Upper lobe of left lung (tissue), 6 donors: ENCODE data around the gene GSTO1. TPM values are rescaled to one million over a fixed set of nuclear protein-coding genes. Genes with fewer than 3 reads are reported as not detected.

Experiments used
- ATAC-seq, 2 donors: fragments of 200-7000 bp; cut with Tn5 transposase; one replicate each; pipeline ENCODE4 v1.9.1; 2022; ENCODE audit warnings: mild to moderate bottlenecking in 2 of 2, moderate library complexity in 2 of 2; ENCODE audit not compliant: low FRiP score in 2 of 2
- DNase-seq, 2 donors: peaks; one replicate each; pipeline ENCODE4 v3.0.0-alpha.2; 2019 to 2020
- H3K27ac ChIP-seq, 4 donors: fragments of 200-600 bp; sonication (generic); one replicate each; pipeline ENCODE4 v1.5.1; 2016 to 2019
- H3K27me3 ChIP-seq, 4 donors: fragments of 200-600 bp; sonication (generic); one replicate each; pipeline ENCODE4 v1.5.1; 2017 to 2019
- H3K36me3 ChIP-seq, 4 donors: fragments of 200-600 bp; sonication (generic); one replicate each; pipeline ENCODE4 v1.5.1; 2016 to 2019
- H3K4me1 ChIP-seq, 4 donors: fragments of 200-600 bp; sonication (generic); one replicate each; pipeline ENCODE4 v1.5.1; 2018 to 2019
- H3K4me3 ChIP-seq, 4 donors: fragments of 200-600 bp; sonication (generic); one replicate each; pipeline ENCODE4 v1.5.1; 2017 to 2019; ENCODE audit warnings: mild to moderate bottlenecking in 2 of 4, moderate library complexity in 1 of 4
- H3K9me3 ChIP-seq, 4 donors: fragments of 200-600 bp; sonication (generic); one replicate each; pipeline ENCODE4 v1.5.1; 2018 to 2019
- CTCF ChIP-seq, 6 experiments: fragments of 450-650 bp in 4 of 6; fragments of 200-600 bp in 2 of 6; sonication (generic) in 2 of 6; IDR thresholded peaks; one replicate each; pipeline ENCODE4 v1.5.1; 2016 to 2019; ENCODE audit warnings: antibody characterized with exemption in 6 of 6
- EP300 ChIP-seq, 4 donors: sonication (generic); formaldehyde crosslinking; IDR thresholded peaks; one replicate each; pipeline ENCODE4 v1.5.1; 2017; ENCODE audit warnings: antibody characterized with exemption in 4 of 4, control low read depth in 2 of 4
- POLR2A ChIP-seq, 4 donors: fragments of 450-650 bp; IDR thresholded peaks; one replicate each; pipeline ENCODE4 v1.5.1; 2016 to 2017; ENCODE audit warnings: antibody characterized with exemption in 4 of 4, mild to moderate bottlenecking in 2 of 4
- POLR2AphosphoS5 ChIP-seq, 2 donors: sonication (generic); formaldehyde crosslinking; IDR thresholded peaks; one replicate each; pipeline ENCODE4 v1.5.1; 2017; ENCODE audit warnings: antibody characterized with exemption in 2 of 2
- WGBS, 2 donors: methylation state at CpG; one replicate each; pipeline ENCODE4 v1.1.5; 2017 to 2018; 5-methylcytosine and 5-hydroxymethylcytosine counted together
- total RNA-seq, 6 donors: library from RNA; depleted of rRNA in 4 of 6; stranded (reverse); fragments of >200 nt in 4 of 6; gene quantifications; one replicate each; pipeline versions ENCODE4 v1.1.0 to v1.2.1, GENCODE V29; 2016 to 2021
- donor health status: DM: no; HTN: no; CAD: no; lungs with moderate emphysema.
- donor health status: DM: no; HTN: yes; CAD: no; lungs with severe emphysema.

GSTO1 gene
- total RNA-seq, 6 donors from 2014 or later = 30.4 to 147 (median 102) TPM

- 3 to 13% methylated on average over 10 to 40 of the region's 59 CpGs for WGBS, 2 donors
- peaks cover 14 to 42% (median 31%) of the 10 kb centered on the region in 4 donors for H3K36me3 ChIP-seq
- no peaks in the 10 kb centered on the region for H3K27me3 ChIP-seq
- H3K27ac ChIP-seq = peak within 1 kb of the TSS; percentile 86 to 94 (median 90)
- ATAC-seq = peak; percentile 100
- H3K4me3 ChIP-seq = peak within 1 kb of the TSS; percentile 71 to 84 (median 80)
- DNase-seq = peak; percentile 98 to 100
- TF ChIP-seq POLR2A (IDR thresholded peaks at IDR 0.05) = peak in 3 of 4 donors; percentile 57 to 85 (median 80)
- TF ChIP-seq CTCF (IDR thresholded peaks at IDR 0.05) = peak in 1 of 6 experiments; percentile 7
- no peak for TF ChIP-seq EP300 (IDR thresholded peaks at IDR 0.05)
- peak; percentile 55 to 82 for TF ChIP-seq POLR2AphosphoS5 (IDR thresholded peaks at IDR 0.05)
- no peaks in the 10 kb centered on the region for H3K9me3 ChIP-seq
- peaks cover 8 to 16% (median 12%) of the 10 kb centered on the region in 4 donors for H3K4me1 ChIP-seq
These were observed 14.3 kb downstream of the GSTO1 start, which contains the start of gene GSTO2 for GRCh38 chr10:104268713-104269645. TSS of gene GSTO2 (plus strand) at chr10:104269184. CDS start at chr10:104274916, 5,732 bp downstream.

DNA sequence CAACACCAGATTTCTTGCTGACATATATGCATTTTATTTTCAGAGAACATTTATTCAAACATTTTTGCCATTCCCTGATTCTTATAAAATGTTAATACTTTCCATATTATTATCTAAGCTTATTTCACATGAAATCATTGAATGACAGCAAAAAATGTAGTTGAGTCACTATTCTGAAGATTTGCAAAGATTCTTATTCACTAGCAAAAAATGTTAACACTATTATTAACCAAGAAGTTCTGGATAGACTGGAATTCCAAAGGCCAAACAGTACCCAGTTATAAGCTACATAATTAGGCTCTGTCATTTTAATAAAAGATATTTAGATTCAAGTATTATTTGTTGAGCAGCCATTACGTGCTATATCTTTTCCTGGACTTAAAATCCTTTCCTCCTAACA lies 18.6 kb downstream of the GSTO1 start:
- Histone ChIP-seq H3K4me3 (no peak overlapping the region), H3K4me1 (peaks cover 5 to 16% (median 8%) of the 10 kb centered on the region in 4 donors), H3K27ac (no peak overlapping the region), H3K27me3 (no peaks in the 10 kb centered on the region), H3K9me3 (no peaks in the 10 kb centered on the region), H3K36me3 (no peaks in the 10 kb centered on the region)
- DNase-seq (no peak), ATAC-seq (no peak)
- WGBS, 2 donors = 91 to 93% methylated on average over 1 of the region's 1 CpG
- no peak for TF ChIP-seq CTCF (IDR thresholded peaks at IDR 0.05)
- no peak for TF ChIP-seq POLR2A (IDR thresholded peaks at IDR 0.05)
- TF ChIP-seq EP300 (IDR thresholded peaks at IDR 0.05) = no peak
- no peak for TF ChIP-seq POLR2AphosphoS5 (IDR thresholded peaks at IDR 0.05)

DNA sequence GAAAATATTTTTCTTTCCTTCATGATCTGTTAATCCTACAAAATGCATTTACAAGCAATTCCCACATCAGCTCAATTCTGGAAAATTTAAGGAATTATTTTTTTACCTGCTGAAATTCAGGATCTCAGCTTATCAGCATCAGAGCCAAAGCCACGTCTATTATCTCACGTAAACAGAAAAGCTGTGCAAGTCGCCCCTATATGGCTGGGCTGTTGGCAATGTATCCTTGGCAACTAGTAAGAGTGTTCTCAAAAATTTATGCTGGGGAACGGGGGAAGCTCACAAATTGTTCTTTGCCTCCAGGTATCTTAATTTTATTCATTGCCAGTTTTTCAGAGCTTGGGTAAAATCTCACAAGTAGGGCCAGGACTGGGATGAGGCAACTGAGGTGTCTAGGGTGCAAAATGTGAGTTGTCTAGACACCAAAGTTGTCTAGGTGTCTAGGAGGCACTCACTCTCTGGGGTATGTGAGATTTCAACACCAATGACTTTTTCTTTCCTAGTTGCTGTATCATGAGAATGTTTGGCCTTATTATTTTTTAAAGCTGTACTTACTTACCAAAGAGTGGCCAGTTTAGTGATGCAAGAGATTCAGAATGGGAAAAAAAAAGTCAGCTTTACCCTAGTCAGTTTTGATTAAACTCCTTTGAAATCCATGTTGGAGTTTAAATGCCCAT lies 19.3 kb downstream of the GSTO1 start:
- Histone ChIP-seq H3K36me3 (no peaks in the 10 kb centered on the region), H3K27me3 (no peaks in the 10 kb centered on the region), H3K4me3 (no peak overlapping the region), H3K27ac (no peak overlapping the region), H3K9me3 (no peaks in the 10 kb centered on the region), H3K4me1 (peaks cover 4 to 14% (median 7%) of the 10 kb centered on the region in 4 donors)
- no peak for ATAC-seq
- WGBS, 2 donors = 72 to 89% methylated on average over 4 of the region's 4 CpGs
- TF ChIP-seq POLR2AphosphoS5 (IDR thresholded peaks at IDR 0.05) (no peak), POLR2A (IDR thresholded peaks at IDR 0.05) (no peak), EP300 (IDR thresholded peaks at IDR 0.05) (no peak), CTCF (IDR thresholded peaks at IDR 0.05) (no peak)
- DNase-seq = no peak

- Histone ChIP-seq H3K27ac (peak overlapping the region in 1 of 4 donors; percentile 43), H3K36me3 (no peaks in the 10 kb centered on the region), H3K4me1 (peaks cover 0 to 8% (median 5%) of the 10 kb centered on the region in 4 donors), H3K27me3 (no peaks in the 10 kb centered on the region), H3K4me3 (peak overlapping the region in 3 of 4 donors; percentile 44 to 53 (median 44)), H3K9me3 (no peaks in the 10 kb centered on the region)
- ATAC-seq (peak; percentile 87 to 92), DNase-seq (peak; percentile 62 to 91)
- 20 to 30% methylated on average over 28 to 42 of the region's 42 CpGs for WGBS, 2 donors
- TF ChIP-seq EP300 (IDR thresholded peaks at IDR 0.05) = no peak
- peak; percentile 76 to 89 (median 82) for TF ChIP-seq CTCF (IDR thresholded peaks at IDR 0.05)
- no peak for TF ChIP-seq POLR2A (IDR thresholded peaks at IDR 0.05)
- no peak for TF ChIP-seq POLR2AphosphoS5 (IDR thresholded peaks at IDR 0.05)
These were observed 20.4 kb downstream of the GSTO1 start for GRCh38 chr10:104274762-104275721.
